Caki2 (cell line): ENCODE measurements around the gene RAB6B. TPM values are rescaled to one million over a fixed set of nuclear protein-coding genes. Genes with fewer than 3 reads are reported as not detected.

ENCODE experiments used
- DNase-seq: peaks from one replicate; pipeline ENCODE4 v3.0.0-alpha.2; 2015; ENCODE audit warnings: low read depth
- in situ Hi-C: cut with HindIII; loops from 2 replicates; pipeline ENCODE4 v1.10.0; 2016; ENCODE audit warnings: low sequenced_read_pairs, low pct_unique_long_range_greater_than_20kb, mixed read lengths
- total RNA-seq: library from RNA; depleted of rRNA; stranded (reverse); fragments of >200 nt; shearing (Covaris generic); gene quantifications from 2 replicates; pipeline ENCODE4 v1.2.3, GENCODE V29; 2014; ENCODE audit warnings: low replicate concordance

Gene RAB6B
- total RNA-seq, 1 experiment from 2014 or later: 0.07 TPM

- DNase-seq: no peak
These were observed 43.8 kb downstream of the RAB6B start for GRCh38 chr3:133851931-133852330.

GRCh38 chr3:133851266-133851906 lies 44.3 kb downstream of the RAB6B start:
- in situ Hi-C loops: no loop called here
- DNase-seq: no peak

More at GRCh38 chr3:133851931-133852330, 43.8 kb downstream of the RAB6B start:
- in situ Hi-C loops: no loop called here

- no peak for DNase-seq
- in situ Hi-C loops: no loop called here
These were observed 45.6 kb downstream of the RAB6B start for GRCh38 chr3:133850034-133850433.

- DNase-seq: no peak
- in situ Hi-C loops: no loop called here
These were observed 46.3 kb downstream of the RAB6B start for GRCh38 chr3:133849346-133849745.

- in situ Hi-C loops: no loop called here
- no peak for DNase-seq
These were observed 50.6 kb downstream of the RAB6B start for GRCh38 chr3:133845127-133845526.

GRCh38 chr3:133843634-133844033 lies 52.0 kb downstream of the RAB6B start:
- DNase-seq: peak; percentile 14
- in situ Hi-C loops: no loop called here

- DNase-seq: no peak
- in situ Hi-C loops: no loop called here
These were observed 53.5 kb downstream of the RAB6B start for GRCh38 chr3:133842158-133842557.

- no peak for DNase-seq
- in situ Hi-C loops: no loop called here
These were observed 54.5 kb downstream of the RAB6B start for GRCh38 chr3:133841196-133841595.

- in situ Hi-C loops: no loop called here
- DNase-seq: no peak
These were observed 54.9 kb downstream of the RAB6B start for GRCh38 chr3:133840767-133841166.

GRCh38 chr3:133840055-133840737 lies 55.5 kb downstream of the RAB6B start:
- no peak for DNase-seq
- in situ Hi-C loops: no loop called here

- DNase-seq: no peak
- in situ Hi-C loops: no loop called here
These were observed 56.5 kb downstream of the RAB6B start for GRCh38 chr3:133838916-133839800.

- in situ Hi-C loops: no loop called here
- no peak for DNase-seq
These were observed 57.3 kb downstream of the RAB6B start for GRCh38 chr3:133838296-133838789.

- in situ Hi-C loops: no loop called here
- no peak for DNase-seq
These were observed 58.0 kb downstream of the RAB6B start for GRCh38 chr3:133837487-133838295.

- in situ Hi-C loops: no loop called here
- DNase-seq: no peak
These were observed 59.1 kb downstream of the RAB6B start for GRCh38 chr3:133836497-133837158.

GRCh38 chr3:133835961-133836360 lies 59.7 kb downstream of the RAB6B start:
- no peak for DNase-seq
- in situ Hi-C loops: no loop called here

- in situ Hi-C loops: no loop called here
These were observed 60.3 kb downstream of the RAB6B start for GRCh38 chr3:133835418-133835743.

GRCh38 chr3:133834621-133835417 lies 60.9 kb downstream of the RAB6B start:
- in situ Hi-C loops: no loop called here
- DNase-seq: no peak

More at GRCh38 chr3:133835418-133835743, 60.3 kb downstream of the RAB6B start:
- DNase-seq: no peak
